NCI-H69 (cell line): Measurements from ENCODE around the gene HOXD13.
A peak's percentile ranks its signal among the peaks of the same experiment; 100 is the strongest.

Source experiments
- DNase-seq: peaks from one replicate; lab custom pipeline; 2025; lab: John Stamatoyannopoulos, UW

Gene HOXD13

GRCh38 chr2:176132205-176133171 lies 40.0 kb downstream of the HOXD13 start:
- DNase-seq, result no peak

GRCh38 chr2:176133389-176133788 lies 40.9 kb downstream of the HOXD13 start:
- peak; percentile 1 for DNase-seq

DNA sequence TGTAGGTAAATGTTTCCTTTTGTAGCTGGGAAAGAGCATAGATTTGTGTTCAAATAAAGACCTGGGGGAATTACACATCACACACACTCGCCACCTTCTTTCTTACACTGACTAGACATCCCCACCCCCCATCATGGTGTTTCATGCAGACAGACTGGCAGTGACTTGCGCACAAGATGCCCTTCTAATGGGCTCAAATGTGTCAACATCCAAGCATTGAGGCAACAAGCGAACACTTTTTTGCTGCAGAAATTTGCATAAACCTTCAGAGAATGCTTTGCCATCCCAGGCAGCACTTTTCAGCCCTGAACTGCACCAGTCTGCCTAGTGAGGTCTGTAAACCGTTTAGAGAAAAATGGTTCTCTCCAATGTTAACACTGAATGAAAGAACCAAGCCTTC lies 41.5 kb downstream of the HOXD13 start:
- DNase-seq, result no peak

GRCh38 chr2:176135035-176135440 lies 42.5 kb downstream of the HOXD13 start:
- peak; percentile 51 for DNase-seq

DNA sequence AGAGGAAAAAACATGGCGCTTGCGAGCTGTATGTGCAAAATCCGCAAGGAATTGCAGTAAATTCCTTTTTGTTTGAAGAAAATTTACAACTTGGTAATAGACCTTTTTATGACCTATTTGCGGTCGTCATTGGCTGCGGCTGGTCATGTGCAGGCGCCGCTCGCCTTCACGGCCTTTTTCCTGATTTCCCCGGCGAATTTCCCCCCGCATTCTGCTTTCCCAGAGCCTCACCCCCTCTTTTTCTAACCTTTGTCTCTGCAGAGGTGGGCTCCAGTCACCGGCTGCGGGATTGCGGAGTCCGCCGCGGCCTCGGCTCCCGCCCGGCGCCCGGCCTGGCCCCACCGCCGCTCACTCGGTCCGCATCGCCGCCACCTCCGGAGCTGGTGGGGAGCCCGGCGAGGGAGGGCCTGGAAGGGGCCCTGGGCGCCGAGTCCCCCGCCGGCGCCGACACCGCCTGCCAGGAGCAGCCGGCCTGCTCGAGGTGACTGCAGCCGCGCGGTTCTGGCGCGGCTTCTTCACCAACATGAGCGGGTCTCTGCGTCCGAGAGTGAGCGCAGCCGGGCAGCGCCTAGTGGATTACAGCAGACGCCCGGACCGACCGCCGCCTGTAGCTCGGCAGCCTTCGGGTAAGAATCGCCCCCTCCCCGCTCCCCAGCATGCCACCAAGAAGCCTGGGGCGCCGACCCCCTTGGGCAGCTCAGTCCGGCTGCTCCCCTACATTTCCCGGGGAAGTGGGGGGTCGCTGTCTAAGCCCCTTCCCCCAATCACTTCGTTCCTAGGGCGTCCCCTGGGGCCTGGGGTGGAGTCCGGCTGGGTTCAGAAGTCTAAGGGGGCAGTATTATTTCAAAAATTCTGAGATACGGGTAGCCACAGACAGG lies 44.1 kb downstream of the HOXD13 start:
- DNase-seq, result no peak

DNA sequence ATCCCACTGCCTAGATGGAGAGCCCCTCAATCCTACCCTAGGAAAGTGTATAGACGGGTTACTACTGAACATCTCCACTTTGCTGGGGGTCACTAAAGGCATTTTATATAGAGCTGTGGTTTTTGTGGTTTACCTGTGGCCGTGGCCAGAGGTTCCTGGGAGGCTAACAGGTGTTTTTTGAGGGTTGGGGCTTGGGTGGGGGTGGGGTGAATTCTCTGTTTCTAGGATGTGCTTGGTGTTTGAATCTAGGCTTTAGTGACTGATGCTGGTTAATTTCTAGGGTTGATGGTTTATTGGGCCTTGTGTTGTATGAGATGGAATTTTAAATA lies 44.7 kb downstream of the HOXD13 start:
- no peak for DNase-seq

DNA sequence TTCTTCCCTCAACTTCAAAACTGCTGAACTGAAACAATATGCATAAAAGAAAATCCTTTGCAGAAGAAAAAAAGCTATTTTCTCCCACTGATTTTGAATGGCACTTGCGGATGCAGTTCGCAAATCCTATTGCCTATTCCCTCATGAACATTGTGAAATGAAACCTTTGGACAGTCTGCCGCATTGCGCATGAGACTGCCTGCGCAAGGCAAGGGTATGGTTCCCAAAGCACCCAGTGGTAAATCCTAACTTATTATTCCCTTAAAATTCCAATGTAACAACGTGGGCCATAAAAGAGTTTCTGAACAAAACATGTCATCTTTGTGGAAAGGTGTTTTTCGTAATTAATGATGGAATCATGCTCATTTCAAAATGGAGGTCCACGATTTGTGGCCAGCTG lies 45.4 kb downstream of the HOXD13 start:
- no peak for DNase-seq

- no peak for DNase-seq
Observed at GRCh38 chr2:176138526-176138922, 46.0 kb downstream of the HOXD13 start.

DNA sequence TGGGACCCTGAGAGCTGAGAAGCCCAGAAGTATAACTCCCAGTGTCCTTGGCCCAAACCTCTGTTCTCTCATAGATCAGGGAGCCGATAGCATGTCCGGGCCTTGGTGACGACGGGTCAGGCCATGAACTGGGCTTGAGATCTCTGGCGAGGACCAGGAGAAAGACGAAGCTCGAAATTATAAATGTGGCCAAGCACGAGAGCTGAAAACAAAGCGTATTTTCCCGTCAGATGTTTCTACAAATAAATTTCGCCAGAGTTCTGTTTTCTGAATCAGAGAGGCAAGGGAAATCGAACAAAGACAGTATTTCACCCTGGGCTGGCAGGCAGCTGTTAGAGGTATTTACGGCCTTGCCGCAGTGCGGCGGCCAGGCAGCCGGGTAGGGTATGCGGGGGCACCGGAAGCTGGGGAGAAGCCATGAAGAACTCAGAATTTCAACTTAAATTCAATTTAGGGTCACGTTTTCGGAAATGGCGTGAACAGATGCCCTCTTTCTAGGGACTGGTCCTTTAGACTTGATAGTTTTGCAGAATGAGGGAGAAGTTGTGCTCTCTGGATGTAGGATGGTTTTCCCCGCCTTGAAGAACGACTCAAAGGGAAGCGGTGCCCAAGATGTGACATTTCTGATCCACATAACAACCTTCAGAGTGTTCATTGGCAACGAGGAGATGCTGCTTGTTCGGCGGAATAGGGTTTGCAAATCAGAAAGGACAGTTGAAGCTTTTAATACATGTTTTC lies 46.6 kb downstream of the HOXD13 start:
- DNase-seq, result no peak

DNA sequence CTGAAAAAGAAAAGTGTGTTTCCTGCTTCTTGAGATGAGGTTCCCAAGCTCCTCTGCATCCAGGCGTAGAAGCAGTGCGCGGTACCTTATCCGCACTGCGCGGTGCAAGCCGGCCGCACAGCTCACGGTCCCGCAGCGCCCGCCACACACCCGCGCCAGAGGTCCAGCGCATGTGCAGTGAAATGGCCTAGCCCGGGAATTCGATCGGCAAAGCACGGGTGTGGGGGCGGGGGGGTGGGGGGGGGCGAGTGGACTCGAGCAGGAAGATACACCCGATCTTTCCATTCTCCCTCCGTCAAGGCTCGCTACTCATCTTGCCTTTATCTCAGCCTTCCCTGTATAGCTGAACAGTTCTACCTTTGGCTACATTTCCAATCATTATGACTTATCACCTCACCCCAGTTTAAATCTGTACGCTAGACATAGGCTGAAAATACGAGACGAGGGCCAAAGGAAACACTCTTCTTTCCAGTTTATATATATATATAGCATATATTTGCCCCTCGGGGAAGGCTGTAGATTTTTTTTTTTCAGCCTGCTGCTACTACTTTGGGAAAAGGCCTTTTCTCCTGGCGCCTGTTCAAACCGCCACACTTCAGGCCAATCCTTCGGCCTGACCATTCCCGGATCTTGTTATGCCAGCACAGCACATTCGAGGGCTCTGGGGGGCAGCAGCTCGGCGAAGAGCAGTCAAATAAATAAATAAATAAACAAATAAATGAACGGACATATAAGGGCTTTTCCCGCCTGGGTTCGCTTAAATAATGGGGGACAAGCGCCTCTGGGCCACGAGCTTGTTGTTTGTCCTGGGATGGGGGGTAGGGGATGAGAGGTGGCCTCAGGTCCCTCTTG lies 47.4 kb downstream of the HOXD13 start:
- DNase-seq, result no peak

- peak; percentile 87 for DNase-seq
Observed at GRCh38 chr2:176140513-176141317, 48.2 kb downstream of the HOXD13 start.

GRCh38 chr2:176142281-176142680 lies 49.8 kb downstream of the HOXD13 start:
- DNase-seq, result no peak
